H1 (cell line): ENCODE measurements around the gene TSC22D3. TPM values are rescaled to one million over a fixed set of nuclear protein-coding genes. Genes with fewer than 3 reads are reported as not detected.

Source experiments
- CTCF ChIA-PET: fragments of 300-600 bp; sonication (Branson Sonifier 250); formaldehyde crosslinking; loops from one replicate; lab custom pipeline; 2021; ENCODE audit not compliant: partially characterized antibody; lab: Charles Lee
- POLR2A ChIA-PET: fragments of 300-600 bp; sonication (Branson Sonifier 250); formaldehyde crosslinking; loops from one replicate; lab custom pipeline; 2021; ENCODE audit warnings: inconsistent platforms; ENCODE audit not compliant: partially characterized antibody; lab: Charles Lee
- DNase-seq, 2 experiments: peaks; one replicate each; pipeline versions ENCODE4 v3.0.0 to v3.0.0-alpha.2; 2010 to 2022; ENCODE audit warnings: low spot score in 2 of 2, low read depth in 1 of 2, mixed read lengths in 1 of 2
- FAIRE-seq: peaks from 2 replicates; lab custom pipeline; 2011; peaks lifted over from hg19 to GRCh38; lab: Jason Lieb, UNC
- H2AFZ ChIP-seq: 2 replicates; pipeline ENCODE4 v1.8.1; 2012; ENCODE audit warnings: low read length, inconsistent platforms
- H2AK5ac ChIP-seq: 2 replicates; pipeline ENCODE4 v1.6.1; 2013; ENCODE audit warnings: low read depth, low read length
- H2BK120ac ChIP-seq: replicated peaks from 2 replicates; pipeline ENCODE3; 2013; ENCODE audit warnings: low read depth, low read length, inconsistent platforms
- H2BK12ac ChIP-seq: 2 replicates; pipeline ENCODE4 v1.6.1; 2013; ENCODE audit warnings: low read depth, low read length
- H2BK15ac ChIP-seq: 2 replicates; pipeline ENCODE4 v1.6.1; 2013; ENCODE audit warnings: low read length
- H2BK20ac ChIP-seq: 2 replicates; pipeline ENCODE4 v1.6.1; 2013; ENCODE audit warnings: low read length
- H2BK5ac ChIP-seq: 2 replicates; pipeline ENCODE4 v1.6.1; 2013; ENCODE audit warnings: low read depth, low read length
- H3K14ac ChIP-seq: 2 replicates; pipeline ENCODE4 v1.6.1; 2013; ENCODE audit warnings: inconsistent platforms; ENCODE audit not compliant: insufficient read length
- H3K18ac ChIP-seq: 2 replicates; pipeline ENCODE4 v1.6.1; 2013; ENCODE audit warnings: low read length; ENCODE audit errors: extremely low read depth
- H3K23ac ChIP-seq: 2 replicates; pipeline ENCODE4 v1.6.1; 2013; ENCODE audit warnings: inconsistent platforms; ENCODE audit not compliant: insufficient read length
- H3K23me2 ChIP-seq: 2 replicates; pipeline ENCODE4 v1.6.1; 2013; ENCODE audit warnings: low read depth, low read length
- H3K27ac ChIP-seq: 2 replicates; pipeline ENCODE4 v1.6.1; 2011; ENCODE audit warnings: low read depth, low read length, inconsistent platforms
- H3K27me3 ChIP-seq, 4 experiments: replicated peaks in 1 of 4; 1 replicate in 1 of 4; 2 replicates in 3 of 4; pipeline versions ENCODE4 v1.6.1 to v1.8.1; 2011 to 2013; ENCODE audit warnings: low read length in 3 of 4, mild to moderate bottlenecking in 3 of 4, inconsistent platforms in 2 of 4, mixed read lengths in 2 of 4, moderate library complexity in 1 of 4; ENCODE audit not compliant: control insufficient read depth in 3 of 4, insufficient read depth in 3 of 4; ENCODE audit errors: extremely low read depth in 1 of 4
- H3K36me3 ChIP-seq, 4 experiments: 2 replicates each; pipeline versions ENCODE4 v1.6.1 to v1.8.1; 2011 to 2013; ENCODE audit warnings: mild to moderate bottlenecking in 4 of 4, low read length in 3 of 4, moderate library complexity in 2 of 4, control low read depth in 1 of 4, inconsistent platforms in 1 of 4; ENCODE audit not compliant: insufficient read depth in 4 of 4, control insufficient read depth in 2 of 4
- H3K4ac ChIP-seq: replicated peaks from 2 replicates; pipeline ENCODE3; 2013; ENCODE audit warnings: low read length, low read depth, mixed read lengths, inconsistent platforms; ENCODE audit not compliant: insufficient read length
- H3K4me1 ChIP-seq, 4 experiments: replicated peaks in 1 of 4; 1 replicate in 1 of 4; 2 replicates in 3 of 4; pipeline versions ENCODE4 v1.6.1 to v1.8.1; 2011 to 2013; ENCODE audit warnings: low read length in 3 of 4, inconsistent platforms in 2 of 4, mixed read lengths in 1 of 4; ENCODE audit not compliant: insufficient read depth in 4 of 4, control insufficient read depth in 3 of 4
- H3K4me2 ChIP-seq, 2 experiments: 2 replicates each; pipeline versions ENCODE4 v1.6.1 to v1.8.1; 2011 to 2013; ENCODE audit warnings: low read depth in 2 of 2, low read length in 2 of 2, control low read depth in 1 of 2, inconsistent platforms in 1 of 2, mild to moderate bottlenecking in 1 of 2; ENCODE audit not compliant: insufficient read depth in 1 of 2
- H3K4me3 ChIP-seq, 4 experiments: fragments of 200-600, 300-600 bp in 1 of 4; sonication (generic), shearing (Covaris generic), sonication (Bioruptor Twin) in 1 of 4; 2 replicates each; pipeline versions ENCODE4 v1.5.1 to v1.8.1; 2011 to 2016; ENCODE audit warnings: low read length in 4 of 4, low read depth in 3 of 4, control low read depth in 2 of 4, inconsistent platforms in 2 of 4, mild to moderate bottlenecking in 2 of 4, mixed read lengths in 1 of 4, moderate library complexity in 1 of 4; ENCODE audit not compliant: insufficient read depth in 2 of 4; ENCODE audit errors: extremely low read depth in 1 of 4
- H3K56ac ChIP-seq: replicated peaks from 2 replicates; pipeline ENCODE3; 2013; ENCODE audit warnings: low read depth, mild to moderate bottlenecking, mixed read lengths, low read length, inconsistent platforms; ENCODE audit not compliant: insufficient read length
- H3K79me1 ChIP-seq: 2 replicates; pipeline ENCODE4 v1.6.1; 2013; ENCODE audit warnings: low read depth, low read length, control low read depth
- H3K79me2 ChIP-seq, 2 experiments: 2 replicates each; pipeline versions ENCODE4 v1.6.1 to v1.8.1; 2012 to 2013; ENCODE audit warnings: low read length in 2 of 2, mild to moderate bottlenecking in 2 of 2, inconsistent platforms in 1 of 2; ENCODE audit not compliant: insufficient read depth in 2 of 2, control insufficient read depth in 1 of 2
- H3K9ac ChIP-seq, 4 experiments: replicated peaks in 1 of 4; 1 replicate in 1 of 4; 2 replicates in 3 of 4; pipeline versions ENCODE4 v1.6.1 to v1.8.1; 2011 to 2013; ENCODE audit warnings: low read depth in 3 of 4, low read length in 3 of 4, control low read depth in 2 of 4, mild to moderate bottlenecking in 2 of 4, moderate library complexity in 2 of 4, inconsistent platforms in 1 of 4; ENCODE audit errors: extremely low read depth in 1 of 4
- H3K9me3 ChIP-seq, 2 experiments: 2 replicates each; pipeline versions ENCODE4 v1.6.1 to v1.8.1; 2012 to 2013; ENCODE audit warnings: mild to moderate bottlenecking in 2 of 2, moderate library complexity in 2 of 2, control low read depth in 1 of 2, inconsistent platforms in 1 of 2, low read depth in 1 of 2, low read length in 1 of 2, mixed read lengths in 1 of 2; ENCODE audit not compliant: insufficient read depth in 2 of 2
- H4K20me1 ChIP-seq, 2 experiments: replicated peaks in 1 of 2; 2 replicates each; pipeline versions ENCODE3 to v1.8.1; 2011 to 2013; ENCODE audit warnings: inconsistent platforms in 2 of 2, low read length in 2 of 2, mild to moderate bottlenecking in 1 of 2; ENCODE audit not compliant: insufficient read depth in 2 of 2, control insufficient read depth in 1 of 2
- H4K5ac ChIP-seq: 2 replicates; pipeline ENCODE4 v1.6.1; 2013; ENCODE audit warnings: low read length, low read depth, mixed read lengths, inconsistent platforms; ENCODE audit not compliant: insufficient read length
- H4K8ac ChIP-seq: 2 replicates; pipeline ENCODE4 v1.8.0; 2013; ENCODE audit warnings: mild to moderate bottlenecking, moderate library complexity, low read length, inconsistent platforms; ENCODE audit not compliant: insufficient read depth; ENCODE audit errors: extremely low read depth
- H4K91ac ChIP-seq: replicated peaks from 2 replicates; pipeline ENCODE3; 2013; ENCODE audit warnings: low read length, mixed read lengths, inconsistent platforms; ENCODE audit not compliant: insufficient read length
- BACH1 ChIP-seq: IDR thresholded peaks from 2 replicates; pipeline ENCODE4 v1.6.1; 2012; ENCODE audit warnings: low read length, improper control_type of control experiment
- CHD2 ChIP-seq: IDR thresholded peaks from 2 replicates; pipeline ENCODE4 v1.6.1; 2012; ENCODE audit warnings: low read length, improper control_type of control experiment
- GTF2F1 ChIP-seq: IDR thresholded peaks from 2 replicates; pipeline ENCODE4 v1.6.1; 2012; ENCODE audit warnings: low read depth, low read length, improper control_type of control experiment, borderline replicate concordance
- JUN ChIP-seq: IDR thresholded peaks from 2 replicates; pipeline ENCODE4 v1.6.1; 2011; ENCODE audit warnings: low read depth, mild to moderate bottlenecking, improper control_type of control experiment, low read length
- KDM1A ChIP-seq: fragments of 200-600, 300-600 bp; sonication (generic); IDR thresholded peaks from 2 replicates; pipeline ENCODE4 v1.7.1; 2016; ENCODE audit warnings: mild to moderate bottlenecking, low read length, borderline replicate concordance
- KDM4A ChIP-seq: IDR thresholded peaks from one replicate; pipeline ENCODE4 v1.7.1; 2012; ENCODE audit warnings: low read depth, mild to moderate bottlenecking, moderate library complexity, low read length, inconsistent platforms; ENCODE audit not compliant: severe bottlenecking
- NRF1 ChIP-seq: IDR thresholded peaks from 2 replicates; pipeline ENCODE4 v1.6.1; 2011; ENCODE audit warnings: mild to moderate bottlenecking, low read depth, low read length, improper control_type of control experiment
- RBBP5 ChIP-seq: IDR thresholded peaks from 2 replicates; pipeline ENCODE4 v1.7.1; 2012; ENCODE audit warnings: low read depth, mild to moderate bottlenecking, inconsistent platforms, low read length, moderate library complexity, borderline replicate concordance
- RNF2 ChIP-seq: fragments of 200-900, 300-1000 bp; sonication (generic); IDR thresholded peaks from 2 replicates; pipeline ENCODE4 v1.7.1; 2016; ENCODE audit warnings: borderline replicate concordance, low read depth, mild to moderate bottlenecking, antibody characterized with exemption, low read length; ENCODE audit not compliant: poor library complexity, severe bottlenecking; ENCODE audit errors: missing control alignments
- RXRA ChIP-seq: IDR thresholded peaks from 2 replicates; pipeline ENCODE4 v1.6.1; 2011; ENCODE audit warnings: low read depth, mild to moderate bottlenecking, low read length, moderate library complexity; ENCODE audit not compliant: insufficient read depth
- SIX5 ChIP-seq: IDR thresholded peaks from 2 replicates; pipeline ENCODE4 v1.6.1; 2011; ENCODE audit warnings: mild to moderate bottlenecking, low read depth, low read length
- SP1 ChIP-seq: IDR thresholded peaks from 2 replicates; pipeline ENCODE4 v1.6.1; 2011; ENCODE audit warnings: low read depth, low read length
- TBP ChIP-seq: IDR thresholded peaks from 2 replicates; pipeline ENCODE4 v1.6.1; 2011; ENCODE audit warnings: low read depth, low read length, improper control_type of control experiment
- WGBS, 2 experiments: shearing (Covaris generic) in 1 of 2; methylation state at CpG; one replicate each; pipeline versions ENCODE4 v1.1.6 to v1.1.7; 2013 to 2015; ENCODE audit warnings: low lambda C conversion rate in 2 of 2, mixed read lengths in 2 of 2, inconsistent platforms in 1 of 2, low coverage in 1 of 2, missing lambda C conversion rate in 1 of 2; ENCODE audit not compliant: insufficient replicate concordance in 2 of 2, insufficient coverage in 1 of 2, insufficient read length in 1 of 2; ENCODE audit errors: extremely low coverage in 1 of 2, missing lambda C conversion rate in 1 of 2; 5-methylcytosine and 5-hydroxymethylcytosine counted together
- polyA plus RNA-seq, 7 experiments: library from polyadenylated mRNA; depleted of rRNA in 3 of 7; stranded (reverse) in 5 of 7; unstranded in 2 of 7; fragments of >200 nt in 5 of 7; fragments of 200-250 nt in 2 of 7; gene quantifications; 1 replicate in 5 of 7; 2 replicates in 1 of 7; 4 replicates in 1 of 7; pipeline versions ENCODE4 v1.2.1 to v1.2.3, GENCODE V29; 2011 to 2013; ENCODE audit warnings: missing spikeins in 2 of 7, mixed read lengths in 2 of 7
- total RNA-seq: library from RNA; stranded (reverse); fragmentation: NEBNext Ultra II Directional; extraction: Animal tissue kit (Norgen Biotek cat#: 25700); gene quantifications from 2 replicates; pipeline ENCODE4 v1.2.1, GENCODE V29; 2021

The TSC22D3 gene
- total and polyA plus RNA-seq, 2 of the 8 experiments (the other 6 are each of a cell fraction or from before 2014, with no cell fraction given), result 7.6 to 12.9 TPM

GRCh38 chrX:107707866-107708265, 67.7 kb downstream of the TSC22D3 start:
- Histone ChIP-seq H3K4me2 (no peak overlapping the region), H3K23ac (no peak overlapping the region), H3K27ac (no peak overlapping the region), H2AK5ac (no peak overlapping the region), H3K79me1 (no peaks in the 10 kb centered on the region), H3K27me3 (no peaks in the 10 kb centered on the region), H2BK15ac (no peak overlapping the region), H4K8ac (no peak overlapping the region), H3K4me1 (no peaks in the 10 kb centered on the region), H3K79me2 (no peaks in the 10 kb centered on the region), H2AFZ (no peak overlapping the region), H2BK20ac (no peak overlapping the region), H2BK5ac (no peak overlapping the region), H4K5ac (no peak overlapping the region), H2BK120ac (no peak overlapping the region), H3K9ac (no peak overlapping the region), H3K56ac (no peak overlapping the region), H3K23me2 (no peaks in the 10 kb centered on the region), H3K18ac (no peak overlapping the region), H3K14ac (no peak overlapping the region), H3K4ac (no peak overlapping the region), H4K91ac (no peak overlapping the region), H3K9me3 (no peaks in the 10 kb centered on the region), H3K36me3 (no peaks in the 10 kb centered on the region), H3K4me3 (no peak overlapping the region), H2BK12ac (no peak overlapping the region), H4K20me1 (no peaks in the 10 kb centered on the region)
- WGBS, 2 experiments, result 82% methylated on average over 9 of the region's 9 CpGs; no CpG with 5 or more reads in 1 of the 2 experiments
- no peak for FAIRE-seq
- CTCF ChIA-PET, result interaction anchor here (0.9 to 1.5 kb wide), 3 partner anchors 8 to 36 kb away, joined by 3 to 4 read pairs (median 4); no protein-coding TSS in a partner anchor
- POLR2A ChIA-PET, result interaction anchor here (2.0 kb wide), 1 partner anchor 9 kb away, joined by 11 read pairs; no protein-coding TSS in a partner anchor
- no peak for DNase-seq
- TF ChIP-seq RXRA (no peak), BACH1 (no peak), SP1 (no peak), JUN (no peak), KDM1A (no peak), NRF1 (no peak), TBP (no peak), SIX5 (no peak), GTF2F1 (no peak), RNF2 (no peak), KDM4A (no peak), CHD2 (no peak), RBBP5 (no peak)
